Nephron (organoid): ENCODE data around the gene CEP85L.

Experiments
- H3K27ac Mint-ChIP-seq, 3 experiments: 2 replicates each; pipeline ENCODE4 v1.8.0; 2020; ENCODE audit warnings: mixed read lengths in 3 of 3, mild to moderate bottlenecking in 2 of 3, moderate library complexity in 1 of 3
- H3K27me3 Mint-ChIP-seq: 2 replicates; pipeline ENCODE4 v1.8.0; 2021; ENCODE audit warnings: low read depth, mild to moderate bottlenecking, moderate library complexity, mixed read lengths
- H3K36me3 Mint-ChIP-seq: 2 replicates; pipeline ENCODE4 v1.8.0; 2020; ENCODE audit warnings: low read depth, mixed read lengths
- H3K4me1 Mint-ChIP-seq: 2 replicates; pipeline ENCODE4 v1.8.0; 2020; ENCODE audit warnings: mixed read lengths
- H3K4me3 Mint-ChIP-seq, 3 experiments: 2 replicates each; pipeline ENCODE4 v1.8.0; 2020; ENCODE audit warnings: mild to moderate bottlenecking in 3 of 3, mixed read lengths in 3 of 3, moderate library complexity in 2 of 3
- H3K9me3 Mint-ChIP-seq: 2 replicates; pipeline ENCODE4 v1.8.0; 2020; ENCODE audit warnings: mixed read lengths
- TF ChIP-seq, protein P1 (sequence below), 3 experiments: fragments of 200-600 bp; sonication (generic); IDR thresholded peaks; one replicate each; pipeline ENCODE4 v1.5.0; 2021; ENCODE audit warnings: antibody characterized with exemption in 3 of 3; ENCODE audit not compliant: unreplicated experiment in 3 of 3

CEP85L gene

DNA sequence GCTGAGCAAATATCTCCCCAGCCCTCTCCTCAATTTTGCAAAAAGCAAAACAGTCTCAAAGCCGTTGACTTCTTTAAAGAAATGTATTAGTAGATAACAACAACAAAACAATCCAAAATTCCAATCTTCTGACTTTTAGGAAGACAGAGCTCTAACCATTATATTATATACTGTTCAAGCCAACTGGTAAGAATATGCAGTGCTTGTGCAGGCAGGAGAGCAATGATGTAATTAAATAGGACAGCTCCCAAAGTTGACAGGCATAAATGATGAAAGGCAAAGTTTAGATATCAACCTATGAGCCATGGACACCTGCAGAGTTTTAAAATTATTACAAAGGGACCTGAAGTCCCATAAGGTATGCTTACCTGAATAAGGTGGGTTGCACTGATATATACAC is 16.6 kb upstream of the CEP85L start:
- Mint-ChIP-seq H3K27me3 (no peaks in the 10 kb centered on the region), H3K4me3 (no peak overlapping the region)
- TF ChIP-seq, protein P1, sequence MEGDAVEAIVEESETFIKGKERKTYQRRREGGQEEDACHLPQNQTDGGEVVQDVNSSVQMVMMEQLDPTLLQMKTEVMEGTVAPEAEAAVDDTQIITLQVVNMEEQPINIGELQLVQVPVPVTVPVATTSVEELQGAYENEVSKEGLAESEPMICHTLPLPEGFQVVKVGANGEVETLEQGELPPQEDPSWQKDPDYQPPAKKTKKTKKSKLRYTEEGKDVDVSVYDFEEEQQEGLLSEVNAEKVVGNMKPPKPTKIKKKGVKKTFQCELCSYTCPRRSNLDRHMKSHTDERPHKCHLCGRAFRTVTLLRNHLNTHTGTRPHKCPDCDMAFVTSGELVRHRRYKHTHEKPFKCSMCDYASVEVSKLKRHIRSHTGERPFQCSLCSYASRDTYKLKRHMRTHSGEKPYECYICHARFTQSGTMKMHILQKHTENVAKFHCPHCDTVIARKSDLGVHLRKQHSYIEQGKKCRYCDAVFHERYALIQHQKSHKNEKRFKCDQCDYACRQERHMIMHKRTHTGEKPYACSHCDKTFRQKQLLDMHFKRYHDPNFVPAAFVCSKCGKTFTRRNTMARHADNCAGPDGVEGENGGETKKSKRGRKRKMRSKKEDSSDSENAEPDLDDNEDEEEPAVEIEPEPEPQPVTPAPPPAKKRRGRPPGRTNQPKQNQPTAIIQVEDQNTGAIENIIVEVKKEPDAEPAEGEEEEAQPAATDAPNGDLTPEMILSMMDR (IDR thresholded peaks at IDR 0.05; ENCODE audit: unreplicated experiment in 3 of 3) = no peak

DNA sequence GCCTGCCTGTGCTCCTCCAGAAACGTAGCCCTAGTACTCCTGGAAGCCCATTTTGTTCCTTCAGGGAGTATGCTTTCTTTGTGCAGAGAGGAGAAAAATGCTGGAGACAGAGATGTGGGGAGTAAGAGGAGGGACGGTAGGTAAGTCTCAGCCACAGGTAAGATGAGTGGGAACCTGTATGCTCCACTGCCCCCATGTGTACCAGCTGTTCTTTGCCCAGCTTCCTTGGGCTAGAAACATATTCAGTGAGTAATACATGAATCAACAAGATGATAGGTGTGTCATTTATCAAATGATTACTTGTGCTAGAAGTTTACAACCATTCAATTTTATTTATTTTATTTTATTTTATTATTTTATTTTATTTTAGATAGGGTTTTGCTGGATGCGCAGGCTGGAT is 13.6 kb upstream of the CEP85L start:
- Mint-ChIP-seq H3K27me3 (no peaks in the 10 kb centered on the region), H3K36me3 (no peaks in the 10 kb centered on the region), H3K4me1 (peaks cover 42% of the 10 kb centered on the region), H3K4me3 (no peak overlapping the region), H3K27ac (peak overlapping the region in 1 of 3 experiments; percentile 20), H3K9me3 (no peaks in the 10 kb centered on the region)
- TF ChIP-seq, protein P1 (IDR thresholded peaks at IDR 0.05; ENCODE audit: unreplicated experiment in 3 of 3) = no peak

More for the DNA sequence above, 16.6 kb upstream of the CEP85L start:
- no peaks in the 10 kb centered on the region for H3K9me3 Mint-ChIP-seq
- no peaks in the 10 kb centered on the region for H3K36me3 Mint-ChIP-seq
- peaks cover 43% of the 10 kb centered on the region for H3K4me1 Mint-ChIP-seq
- H3K27ac Mint-ChIP-seq = peak overlapping the region; percentile 91 to 94 (median 92)

DNA sequence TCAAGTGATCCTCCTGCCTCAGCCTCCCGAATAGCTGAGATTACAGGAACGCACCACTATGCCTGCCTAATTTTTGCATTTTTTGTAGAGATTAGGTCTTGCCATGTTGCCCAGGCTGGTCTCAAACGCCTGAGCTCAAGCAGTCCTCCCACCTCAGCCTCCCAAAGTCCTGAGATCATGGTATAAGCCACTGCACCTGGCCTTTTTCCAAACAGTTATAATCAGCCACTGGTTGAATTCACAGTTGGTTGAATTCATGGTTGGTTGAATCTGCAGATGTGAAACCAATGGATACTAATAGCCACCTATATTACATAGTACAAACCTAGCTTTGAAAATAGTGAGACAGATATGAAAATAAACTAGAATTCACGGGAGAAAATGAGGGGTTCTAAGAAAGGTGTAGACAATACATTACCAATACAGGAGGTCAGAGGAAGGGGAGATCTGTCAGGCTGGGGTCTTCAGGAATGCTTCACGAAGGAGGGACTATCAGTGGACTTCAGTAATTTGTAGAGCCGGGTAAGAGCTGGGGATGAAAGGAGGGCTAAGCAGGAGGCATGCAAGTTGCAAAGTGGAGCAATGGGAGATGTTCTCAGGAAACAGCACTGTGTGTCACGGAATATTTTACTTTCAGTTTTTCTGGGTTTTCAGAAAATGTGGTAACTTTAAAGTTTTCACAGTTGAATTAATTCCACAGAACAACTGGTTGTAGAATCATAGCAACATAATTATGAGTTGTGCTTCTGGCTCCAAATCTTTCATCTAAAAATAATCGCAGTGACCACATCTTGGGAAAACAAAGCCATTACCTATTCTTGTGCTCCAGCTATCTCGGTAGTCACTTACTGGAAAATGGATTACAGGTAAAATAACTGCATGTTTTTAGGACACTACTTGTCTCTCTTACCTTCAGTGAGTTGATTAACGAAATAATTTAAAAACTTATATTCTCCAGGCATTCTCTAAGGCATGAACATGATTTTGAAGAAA is 12.9 kb upstream of the CEP85L start:
- H3K27me3 Mint-ChIP-seq = no peaks in the 10 kb centered on the region
- H3K4me3 Mint-ChIP-seq = no peak overlapping the region
- no peaks in the 10 kb centered on the region for H3K9me3 Mint-ChIP-seq
- H3K36me3 Mint-ChIP-seq = no peaks in the 10 kb centered on the region
- H3K27ac Mint-ChIP-seq = peak overlapping the region in 2 of 3 experiments; percentile 20 to 46
- TF ChIP-seq, protein P1 (IDR thresholded peaks at IDR 0.05; ENCODE audit: unreplicated experiment in 3 of 3) = no peak
- H3K4me1 Mint-ChIP-seq = peaks cover 42% of the 10 kb centered on the region

DNA sequence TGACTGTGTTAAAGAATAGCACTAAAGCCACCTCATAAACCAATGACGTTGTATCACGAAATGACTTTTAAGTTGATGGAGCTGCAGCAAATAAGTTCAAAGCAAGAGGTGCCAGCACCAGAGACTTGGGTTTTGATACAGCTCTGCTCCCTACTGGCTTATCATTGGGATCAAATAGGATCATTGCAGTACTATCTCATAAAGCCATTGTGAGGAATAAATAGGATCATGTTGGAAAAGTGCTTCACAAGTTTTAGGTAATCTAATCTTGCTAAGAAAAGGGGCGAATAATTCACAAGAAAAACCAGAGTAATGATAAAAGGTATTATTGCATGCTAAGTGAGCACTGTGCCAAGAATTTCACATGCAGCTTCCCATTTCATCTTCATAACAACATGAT is 10.4 kb upstream of the CEP85L start:
- H3K4me1 Mint-ChIP-seq = peaks cover 21% of the 10 kb centered on the region
- H3K27me3 Mint-ChIP-seq = no peaks in the 10 kb centered on the region
- no peak overlapping the region for H3K4me3 Mint-ChIP-seq
- H3K36me3 Mint-ChIP-seq = no peaks in the 10 kb centered on the region
- H3K27ac Mint-ChIP-seq = no peak overlapping the region
- no peaks in the 10 kb centered on the region for H3K9me3 Mint-ChIP-seq
- TF ChIP-seq, protein P1 (IDR thresholded peaks at IDR 0.05; ENCODE audit: unreplicated experiment in 3 of 3) = no peak

DNA sequence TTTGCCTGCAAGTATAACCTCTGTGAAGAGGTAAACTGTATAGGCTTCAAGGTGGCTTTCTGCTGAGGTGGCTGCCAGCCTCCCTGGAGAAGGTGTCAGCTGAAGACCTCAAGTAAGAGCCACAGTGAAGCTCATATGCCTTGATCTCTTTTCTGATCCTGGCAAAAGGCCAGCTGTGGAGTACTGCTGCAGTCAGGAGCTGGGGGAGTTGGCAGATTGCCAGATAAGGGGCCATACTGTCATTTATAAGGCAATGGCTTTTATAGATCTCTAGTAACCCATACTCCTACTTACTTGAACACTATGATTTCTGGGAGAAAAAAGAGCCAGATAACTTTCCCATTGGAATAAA is 8.8 kb upstream of the CEP85L start:
- H3K27ac Mint-ChIP-seq = peak overlapping the region; percentile 73 to 85 (median 75)
- no peaks in the 10 kb centered on the region for H3K9me3 Mint-ChIP-seq
- H3K4me1 Mint-ChIP-seq = peaks cover 26% of the 10 kb centered on the region
- H3K27me3 Mint-ChIP-seq = no peaks in the 10 kb centered on the region
- no peaks in the 10 kb centered on the region for H3K36me3 Mint-ChIP-seq
- H3K4me3 Mint-ChIP-seq = no peak overlapping the region
- TF ChIP-seq, protein P1 (IDR thresholded peaks at IDR 0.05; ENCODE audit: unreplicated experiment in 3 of 3) = no peak
